Esophagus squamous epithelium (tissue), 4 donors: ENCODE measurements around the gene ARHGAP44.

Source experiments
- POLR2A ChIP-seq, 4 donors: fragments of 450-650 bp; IDR thresholded peaks; one replicate each; pipeline ENCODE4 v1.6.1; 2017; ENCODE audit warnings: antibody characterized with exemption in 4 of 4, mild to moderate bottlenecking in 4 of 4, moderate library complexity in 3 of 4
- TF ChIP-seq, protein P1 (sequence below), 6 experiments: fragments of 450-650 bp in 4 of 6; fragments of 200-600 bp in 2 of 6; sonication (generic) in 2 of 6; IDR thresholded peaks; one replicate each; pipeline ENCODE4 v1.5.1; 2016 to 2019; ENCODE audit warnings: antibody characterized with exemption in 6 of 6, mild to moderate bottlenecking in 4 of 6, moderate library complexity in 4 of 6

GRCh38 chr17:12899604-12900003, 110.3 kb downstream of the ARHGAP44 start:
- TF ChIP-seq, protein P1, sequence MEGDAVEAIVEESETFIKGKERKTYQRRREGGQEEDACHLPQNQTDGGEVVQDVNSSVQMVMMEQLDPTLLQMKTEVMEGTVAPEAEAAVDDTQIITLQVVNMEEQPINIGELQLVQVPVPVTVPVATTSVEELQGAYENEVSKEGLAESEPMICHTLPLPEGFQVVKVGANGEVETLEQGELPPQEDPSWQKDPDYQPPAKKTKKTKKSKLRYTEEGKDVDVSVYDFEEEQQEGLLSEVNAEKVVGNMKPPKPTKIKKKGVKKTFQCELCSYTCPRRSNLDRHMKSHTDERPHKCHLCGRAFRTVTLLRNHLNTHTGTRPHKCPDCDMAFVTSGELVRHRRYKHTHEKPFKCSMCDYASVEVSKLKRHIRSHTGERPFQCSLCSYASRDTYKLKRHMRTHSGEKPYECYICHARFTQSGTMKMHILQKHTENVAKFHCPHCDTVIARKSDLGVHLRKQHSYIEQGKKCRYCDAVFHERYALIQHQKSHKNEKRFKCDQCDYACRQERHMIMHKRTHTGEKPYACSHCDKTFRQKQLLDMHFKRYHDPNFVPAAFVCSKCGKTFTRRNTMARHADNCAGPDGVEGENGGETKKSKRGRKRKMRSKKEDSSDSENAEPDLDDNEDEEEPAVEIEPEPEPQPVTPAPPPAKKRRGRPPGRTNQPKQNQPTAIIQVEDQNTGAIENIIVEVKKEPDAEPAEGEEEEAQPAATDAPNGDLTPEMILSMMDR (IDR thresholded peaks at IDR 0.05): no peak
- TF ChIP-seq POLR2A (IDR thresholded peaks at IDR 0.05): no peak
